SJSA1 (cell line): ENCODE data around the gene OXT. TPM values are rescaled to one million over a fixed set of nuclear protein-coding genes. Genes with fewer than 3 reads are reported as not detected.
"Not testable (repeated sequence)": the region's sequence is repeated elsewhere in the genome, so short reads cannot be mapped to it uniquely, and the experiment has no call there.

Experiments
- DNase-seq, 2 experiments: peaks; one replicate each; pipeline ENCODE4 v3.0.0-alpha.2; 2015 to 2020; ENCODE audit warnings: low spot score in 2 of 2, low read depth in 1 of 2
- H3K27ac ChIP-seq: fragments of 250-450 bp; sonication (Bioruptor Pico); 2 replicates; pipeline ENCODE4 v1.5.1; 2020; ENCODE audit warnings: mild to moderate bottlenecking, moderate library complexity
- H3K27me3 ChIP-seq: fragments of 250-450 bp; sonication (Bioruptor Pico); replicated peaks from 2 replicates; pipeline ENCODE4 v1.5.1; 2020; ENCODE audit warnings: mild to moderate bottlenecking, moderate library complexity
- H3K36me3 ChIP-seq: fragments of 250-450 bp; sonication (Bioruptor Pico); 2 replicates; pipeline ENCODE4 v1.5.1; 2020; ENCODE audit warnings: mild to moderate bottlenecking
- H3K4me1 ChIP-seq: fragments of 250-450 bp; sonication (Bioruptor Pico); replicated peaks from 2 replicates; pipeline ENCODE4 v1.6.1; 2021; ENCODE audit warnings: mild to moderate bottlenecking
- H3K4me3 ChIP-seq: fragments of 250-450 bp; sonication (Bioruptor Pico); 2 replicates; pipeline ENCODE4 v1.5.1; 2020; ENCODE audit warnings: mild to moderate bottlenecking
- H3K9me3 ChIP-seq: fragments of 250-450 bp; sonication (Bioruptor Pico); replicated peaks from 2 replicates; pipeline ENCODE4 v1.5.1; 2020; ENCODE audit warnings: mild to moderate bottlenecking
- total RNA-seq: library from RNA; depleted of rRNA; stranded (reverse); fragments of >200 nt; shearing (Covaris generic); gene quantifications from 2 replicates; pipeline ENCODE4 v1.2.3, GENCODE V29; 2014

Gene OXT
- total RNA-seq, 1 experiment from 2014 or later, result not detected

DNA sequence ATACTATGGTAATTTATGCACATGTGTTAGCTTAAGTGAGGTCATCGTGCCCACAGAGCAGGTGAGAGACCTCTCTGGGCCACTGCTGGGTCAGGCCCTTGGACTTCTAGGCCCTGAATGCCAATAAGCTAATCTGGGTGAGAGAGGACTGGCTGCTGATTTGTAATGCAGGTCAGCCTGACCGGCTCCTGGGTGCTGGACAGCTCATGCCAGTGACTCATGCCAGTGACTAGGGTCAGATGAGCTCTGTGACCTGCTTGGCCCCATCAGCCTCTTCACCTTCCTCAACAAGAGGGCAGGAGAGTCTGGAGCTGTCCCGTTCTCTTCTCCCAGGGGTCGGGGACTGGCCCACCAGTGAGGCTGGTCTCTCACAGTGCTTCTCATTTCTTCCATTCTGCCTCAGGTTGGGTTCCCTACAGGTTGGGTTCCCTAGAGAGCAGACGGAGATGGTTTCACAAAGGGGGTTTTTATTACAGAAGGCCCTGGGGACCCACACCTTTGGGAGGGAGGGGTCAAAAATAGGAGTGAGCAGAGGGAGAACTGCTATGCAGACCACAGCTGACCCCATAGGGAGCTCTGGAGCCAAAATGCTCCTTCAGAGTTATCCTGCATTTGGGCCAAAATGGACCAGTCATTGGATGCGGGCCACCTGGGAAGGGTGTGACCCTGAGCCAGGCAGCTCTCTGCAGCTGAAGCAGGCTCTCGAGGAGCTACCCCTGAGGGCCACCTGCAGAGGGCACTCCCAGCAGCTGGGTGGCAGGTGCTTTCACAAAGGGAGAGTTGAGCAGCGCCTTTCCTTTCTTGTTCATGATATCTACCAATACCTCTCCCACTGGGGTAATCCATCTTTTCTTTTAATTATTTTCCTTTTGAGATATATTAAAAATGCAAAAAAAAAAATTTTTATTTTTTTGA is 2.2 kb upstream of the OXT start:
- H3K4me3 ChIP-seq, result no peak overlapping the region

DNA sequence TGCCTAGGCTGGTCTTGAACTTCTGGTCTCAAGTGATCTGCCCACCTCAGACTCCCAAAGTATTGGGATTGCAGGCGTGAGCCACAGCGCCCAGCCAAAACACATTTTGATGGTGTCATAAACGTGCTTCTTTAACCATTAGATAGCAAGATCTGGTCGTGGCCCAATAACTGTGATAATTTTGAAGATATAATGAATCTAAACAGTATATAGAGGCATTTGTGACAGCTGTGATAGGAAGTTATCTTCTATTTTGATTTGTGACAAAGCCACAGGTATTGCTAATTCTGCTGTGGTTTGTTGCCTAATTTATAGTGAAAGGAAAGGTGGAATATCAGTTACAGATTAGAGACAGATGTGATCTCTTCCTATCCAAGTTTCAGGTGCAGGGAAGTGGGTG is 695 bp upstream of the OXT start:
- no peaks in the 10 kb centered on the region for H3K36me3 ChIP-seq
- peaks cover 13% of the 10 kb centered on the region; the same call in 1 of the 2 replicates for H3K27me3 ChIP-seq
- H3K4me1 ChIP-seq, result no peaks in the 10 kb centered on the region; the same call in 1 of the 2 replicates
- H3K4me3 ChIP-seq, result no peak overlapping the region
- H3K9me3 ChIP-seq, result no peaks in the 10 kb centered on the region
- H3K27ac ChIP-seq, result no peak overlapping the region
- no peak for DNase-seq

More for the DNA sequence above, 2.2 kb upstream of the OXT start:
- H3K27me3 ChIP-seq, result 0 out of 2 replicates have a peak, but pooled peaks cover 7% of the 10 kb centered on the region
- no peak for DNase-seq
- H3K9me3 ChIP-seq, result no peaks in the 10 kb centered on the region
- H3K36me3 ChIP-seq, result no peaks in the 10 kb centered on the region
- H3K27ac ChIP-seq, result no peak overlapping the region
- no peaks in the 10 kb centered on the region; the same call in 1 of the 2 replicates for H3K4me1 ChIP-seq

DNA sequence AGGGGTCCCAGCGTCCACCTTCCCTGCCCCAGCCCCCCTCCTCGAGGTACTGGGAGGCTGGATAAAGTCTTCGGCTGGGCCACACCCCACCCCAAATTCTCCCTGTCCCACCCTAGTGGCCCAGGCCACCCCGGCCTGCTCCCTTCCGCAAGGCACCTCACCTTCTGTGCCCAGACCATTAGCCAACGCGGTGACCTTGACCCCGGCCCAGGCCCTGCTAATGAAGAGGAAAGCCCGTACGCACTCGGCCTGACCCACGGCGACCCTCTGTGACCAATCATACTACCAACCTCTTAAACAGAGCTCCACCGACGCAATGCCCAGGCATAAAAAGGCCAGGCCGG is 182 bp upstream of the OXT start:
- peaks cover 13% of the 10 kb centered on the region; the same call in 1 of the 2 replicates for H3K27me3 ChIP-seq
- H3K36me3 ChIP-seq, result no peaks in the 10 kb centered on the region
- H3K27ac ChIP-seq, result no peak overlapping the region
- H3K4me1 ChIP-seq, result no peaks in the 10 kb centered on the region; the same call in 1 of the 2 replicates
- DNase-seq, result no peak
- H3K4me3 ChIP-seq, result no peak overlapping the region
- H3K9me3 ChIP-seq, result no peaks in the 10 kb centered on the region

DNA sequence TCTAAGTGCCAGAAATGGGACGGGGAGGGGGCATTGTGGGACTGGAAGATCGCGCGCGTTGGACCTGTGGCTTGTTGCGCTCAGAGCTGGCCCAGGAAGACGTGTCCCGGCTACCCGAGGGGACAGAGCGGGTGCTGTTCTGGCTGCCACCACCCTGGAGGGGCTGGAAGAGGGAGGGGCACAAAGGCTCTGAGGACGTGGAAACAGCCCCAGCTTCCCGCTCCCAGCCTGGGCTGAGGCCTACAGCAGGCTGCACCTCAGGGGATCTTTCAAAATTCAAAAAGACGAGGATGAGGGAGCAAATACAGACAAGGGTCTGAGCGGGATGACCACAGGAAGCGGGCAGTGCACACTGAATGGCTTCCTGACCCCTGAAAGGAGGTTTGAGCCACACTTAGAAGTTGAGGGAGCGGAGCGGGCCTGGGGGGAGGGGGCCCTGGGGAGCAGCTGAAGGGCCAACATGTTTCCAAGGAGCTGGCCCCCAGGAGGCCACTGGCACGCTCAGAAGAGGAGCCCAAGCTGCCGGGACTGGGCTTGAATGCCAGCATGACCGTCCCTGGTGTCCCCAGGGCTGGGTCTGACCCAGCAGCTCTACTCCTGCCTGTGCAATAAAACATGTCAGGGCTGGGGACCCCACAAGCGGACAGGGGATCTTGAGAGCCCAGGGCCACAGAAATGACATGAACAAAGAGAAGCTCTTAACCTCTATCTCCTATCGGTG is 1.3 kb downstream of the OXT start:
- H3K27me3 ChIP-seq, result peaks cover 13% of the 10 kb centered on the region; the same call in 1 of the 2 replicates
- no peak overlapping the region for H3K4me3 ChIP-seq
- H3K4me1 ChIP-seq, result no peaks in the 10 kb centered on the region; the same call in 1 of the 2 replicates
- H3K9me3 ChIP-seq, result no peaks in the 10 kb centered on the region
- H3K27ac ChIP-seq, result no peak overlapping the region
- DNase-seq, result no peak
- H3K36me3 ChIP-seq, result no peaks in the 10 kb centered on the region

DNA sequence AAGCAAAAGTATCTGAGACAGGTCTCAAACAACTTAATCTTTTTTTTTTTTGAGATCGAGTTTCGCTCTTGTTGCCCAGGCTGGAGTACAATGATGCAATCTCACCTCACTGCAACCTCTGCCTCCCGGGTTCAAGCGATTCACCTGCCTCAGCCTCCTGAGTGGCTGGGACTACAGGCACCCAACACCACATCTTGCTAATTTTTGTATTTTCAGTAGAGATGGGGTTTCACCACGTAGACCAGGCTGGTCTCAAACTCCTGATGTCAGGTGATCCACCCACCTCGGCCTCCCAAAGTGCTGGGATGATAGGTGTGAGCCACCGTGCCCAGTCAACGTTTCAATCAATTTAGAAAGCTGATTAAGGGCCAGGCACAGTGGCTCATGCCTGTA is 1.8 kb downstream of the OXT start:
- H3K9me3 ChIP-seq, H3K36me3 ChIP-seq, H3K27ac ChIP-seq, H3K4me3 ChIP-seq, H3K4me1 ChIP-seq, DNase-seq: not testable (repeated sequence)
- H3K27me3 ChIP-seq, result peaks cover 18% of the 10 kb centered on the region; the same call in 1 of the 2 replicates

- Histone ChIP-seq H3K27me3 (peaks cover 21% of the 10 kb centered on the region), H3K9me3 (no peaks in the 10 kb centered on the region), H3K36me3 (no peaks in the 10 kb centered on the region), H3K4me3 (no peak overlapping the region), H3K27ac (no peak overlapping the region), H3K4me1 (no peaks in the 10 kb centered on the region)
- DNase-seq, result no peak
Observed at GRCh38 chr20:3074812-3075211, 3.4 kb downstream of the OXT start.

GRCh38 chr20:3075315-3075714 is 3.9 kb downstream of the OXT start:
- not testable (repeated sequence) for H3K9me3 ChIP-seq, H3K27ac ChIP-seq, H3K36me3 ChIP-seq, H3K4me3 ChIP-seq, H3K4me1 ChIP-seq, DNase-seq
- peaks cover 24% of the 10 kb centered on the region for H3K27me3 ChIP-seq

GRCh38 chr20:3077618-3078134 is 6.3 kb downstream of the OXT start:
- Histone ChIP-seq H3K4me3 (no peak overlapping the region), H3K9me3 (no peaks in the 10 kb centered on the region), H3K27ac (no peak overlapping the region), H3K4me1 (0 out of 2 replicates have a peak, but pooled peaks cover 3% of the 10 kb centered on the region), H3K36me3 (no peaks in the 10 kb centered on the region), H3K27me3 (peaks cover 36% of the 10 kb centered on the region)
- DNase-seq, result no peak

- Histone ChIP-seq H3K9me3 (no peaks in the 10 kb centered on the region), H3K4me1 (0 out of 2 replicates have a peak, but pooled peaks cover 3% of the 10 kb centered on the region), H3K4me3 (no peak overlapping the region), H3K27ac (no peak overlapping the region), H3K36me3 (no peaks in the 10 kb centered on the region), H3K27me3 (peaks cover 45% of the 10 kb centered on the region)
- no peak for DNase-seq
Observed at GRCh38 chr20:3080939-3081388, 9.5 kb downstream of the OXT start.

DNA sequence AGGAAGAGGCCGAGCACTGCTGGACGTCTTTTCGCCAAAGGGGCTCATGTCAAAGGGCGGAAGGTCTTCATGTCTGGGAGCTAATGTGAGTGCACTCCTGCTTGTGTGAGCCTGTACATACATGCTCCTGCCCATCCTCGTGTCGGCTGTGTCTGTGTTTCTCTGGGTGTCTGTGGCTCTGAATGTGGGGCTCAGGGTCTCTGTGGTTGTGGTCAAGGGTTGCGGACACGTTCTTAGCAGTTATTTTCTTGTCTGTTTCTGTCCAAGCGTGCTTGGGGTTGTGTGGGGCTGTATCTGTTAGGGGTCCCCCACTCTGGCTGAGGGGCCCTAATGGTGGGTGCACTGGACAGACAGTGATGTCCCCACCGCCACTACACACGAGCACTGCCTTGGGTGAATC is 10.2 kb downstream of the OXT start:
- Histone ChIP-seq H3K4me3 (no peak overlapping the region), H3K9me3 (no peaks in the 10 kb centered on the region), H3K4me1 (0 out of 2 replicates have a peak, but pooled peaks cover 3% of the 10 kb centered on the region), H3K36me3 (no peaks in the 10 kb centered on the region), H3K27ac (no peak overlapping the region), H3K27me3 (peaks cover 45% of the 10 kb centered on the region)
- DNase-seq, result no peak

GRCh38 chr20:3082306-3082951 is 11.0 kb downstream of the OXT start:
- H3K9me3 ChIP-seq, result no peaks in the 10 kb centered on the region
- peaks cover 45% of the 10 kb centered on the region for H3K27me3 ChIP-seq
- H3K4me3 ChIP-seq, result no peak overlapping the region
- no peak for DNase-seq
- H3K36me3 ChIP-seq, result no peaks in the 10 kb centered on the region
- 0 out of 2 replicates have a peak, but pooled peaks cover 3% of the 10 kb centered on the region for H3K4me1 ChIP-seq
- H3K27ac ChIP-seq, result no peak overlapping the region

DNA sequence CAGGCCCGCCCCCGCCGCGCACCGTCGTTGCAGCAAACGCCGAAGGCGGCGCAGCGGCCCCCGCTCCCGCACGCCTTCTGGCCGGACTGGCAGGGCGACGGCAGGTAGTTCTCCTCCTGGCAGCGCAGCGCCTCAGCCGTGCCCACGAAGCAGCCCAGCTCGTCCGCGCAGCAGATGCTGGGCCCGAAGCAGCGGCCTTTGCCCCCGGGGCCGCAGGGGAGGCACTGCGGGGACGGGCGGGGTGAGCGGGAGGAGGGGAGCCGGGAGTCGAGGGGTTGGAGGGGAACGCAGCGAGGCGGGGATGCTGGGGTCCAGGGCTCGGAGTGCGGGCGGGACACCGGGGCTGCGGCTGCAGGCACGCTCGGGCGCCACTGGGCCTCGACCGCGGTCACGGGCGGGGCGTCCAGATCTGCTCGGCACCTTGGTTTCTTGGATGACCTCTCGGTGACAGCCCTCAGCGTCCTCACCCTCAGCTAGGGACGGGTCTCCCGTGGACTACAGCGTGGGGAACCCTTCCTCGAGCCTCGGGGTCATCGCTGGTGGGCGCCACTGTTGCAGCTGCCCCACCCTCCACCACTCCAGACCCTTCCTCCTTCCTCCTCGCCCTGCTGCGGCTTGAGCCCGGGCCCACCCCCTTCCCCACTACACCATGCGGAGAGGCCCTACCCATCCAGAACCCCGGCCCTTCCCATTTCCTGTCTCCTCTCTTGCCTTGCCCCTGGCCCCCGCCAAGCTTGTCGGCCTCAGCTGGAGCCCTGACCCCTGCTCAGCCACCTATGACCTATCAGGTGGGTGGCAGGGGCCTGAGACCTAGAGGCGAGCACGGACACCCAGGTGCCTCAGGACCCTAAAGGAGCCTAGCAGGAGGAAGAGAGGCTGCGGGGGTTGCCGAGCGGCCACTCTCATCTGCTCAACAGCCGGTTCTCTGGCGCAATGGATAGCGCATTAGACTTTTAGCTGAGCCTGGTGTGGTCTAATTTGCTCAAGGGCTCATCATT is 11.8 kb downstream of the OXT start:
- no peaks in the 10 kb centered on the region for H3K36me3 ChIP-seq
- H3K27ac ChIP-seq, result no peak overlapping the region
- peaks cover 40% of the 10 kb centered on the region for H3K27me3 ChIP-seq
- H3K9me3 ChIP-seq, result no peaks in the 10 kb centered on the region
- no peak for DNase-seq
- H3K4me3 ChIP-seq, result no peak overlapping the region
- 0 out of 2 replicates have a peak, but pooled peaks cover 3% of the 10 kb centered on the region for H3K4me1 ChIP-seq
